ENCODE data around the gene SGSM2.

DNA sequence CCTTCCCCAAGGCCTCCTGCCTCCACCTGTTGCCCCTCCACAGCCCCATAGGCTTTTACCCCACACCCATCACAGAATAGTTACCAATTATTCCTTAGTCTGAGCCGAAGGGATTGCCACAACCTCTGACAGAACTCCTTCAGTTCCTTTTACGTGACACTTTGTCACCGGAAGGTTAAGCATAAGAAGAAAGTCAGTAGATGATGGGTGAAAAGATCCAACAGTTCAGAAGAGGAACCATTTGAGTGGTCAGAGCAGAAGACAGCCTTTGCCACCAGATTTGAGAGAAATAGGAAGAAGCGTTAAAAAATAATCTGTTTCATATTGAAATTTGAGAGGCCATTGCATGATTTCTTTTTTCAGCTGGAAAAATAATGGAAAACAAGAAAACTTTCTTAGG, 32.4 kb upstream of the SGSM2 start:
- TF ChIP-seq, protein P1, sequence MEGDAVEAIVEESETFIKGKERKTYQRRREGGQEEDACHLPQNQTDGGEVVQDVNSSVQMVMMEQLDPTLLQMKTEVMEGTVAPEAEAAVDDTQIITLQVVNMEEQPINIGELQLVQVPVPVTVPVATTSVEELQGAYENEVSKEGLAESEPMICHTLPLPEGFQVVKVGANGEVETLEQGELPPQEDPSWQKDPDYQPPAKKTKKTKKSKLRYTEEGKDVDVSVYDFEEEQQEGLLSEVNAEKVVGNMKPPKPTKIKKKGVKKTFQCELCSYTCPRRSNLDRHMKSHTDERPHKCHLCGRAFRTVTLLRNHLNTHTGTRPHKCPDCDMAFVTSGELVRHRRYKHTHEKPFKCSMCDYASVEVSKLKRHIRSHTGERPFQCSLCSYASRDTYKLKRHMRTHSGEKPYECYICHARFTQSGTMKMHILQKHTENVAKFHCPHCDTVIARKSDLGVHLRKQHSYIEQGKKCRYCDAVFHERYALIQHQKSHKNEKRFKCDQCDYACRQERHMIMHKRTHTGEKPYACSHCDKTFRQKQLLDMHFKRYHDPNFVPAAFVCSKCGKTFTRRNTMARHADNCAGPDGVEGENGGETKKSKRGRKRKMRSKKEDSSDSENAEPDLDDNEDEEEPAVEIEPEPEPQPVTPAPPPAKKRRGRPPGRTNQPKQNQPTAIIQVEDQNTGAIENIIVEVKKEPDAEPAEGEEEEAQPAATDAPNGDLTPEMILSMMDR (conservative IDR thresholded peaks at IDR 0.05; ENCODE audit: low read depth, low read length): no peak
- no peak for TF ChIP-seq EZH2 (IDR thresholded peaks at IDR 0.05; ENCODE audit: low read length, unreplicated experiment)
